ENCODE results near the gene TWSG1. TPM values are rescaled to one million over a fixed set of nuclear protein-coding genes. Genes with fewer than 3 reads are reported as not detected.
A peak's percentile ranks its signal among the peaks of the same experiment; 100 is the strongest.

Gene TWSG1
- total and polyA plus RNA-seq, 8 donors = 8.2 to 76.0 (median 23.6) TPM

DNA sequence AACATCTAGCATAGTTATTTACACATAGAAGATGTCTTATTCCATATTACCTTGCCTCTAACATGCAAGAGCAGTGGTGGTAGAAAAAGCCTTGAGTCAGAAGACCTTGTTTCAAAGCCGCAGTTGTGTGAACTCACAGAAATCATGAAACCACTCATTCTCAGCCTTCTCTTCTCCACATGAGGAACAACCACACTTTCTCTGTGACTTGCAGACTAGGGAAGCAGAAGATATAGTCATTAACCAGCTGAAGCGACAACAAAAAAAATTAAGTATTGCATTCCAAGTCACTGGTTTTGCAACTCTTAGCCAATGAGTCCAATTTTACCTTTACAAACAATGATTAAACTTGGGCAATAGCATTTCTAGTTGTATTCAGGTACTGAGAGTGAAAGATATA is 19.0 kb downstream of the TWSG1 start:
- no peak for DNase-seq
- H3K27me3 ChIP-seq = no peaks in the 10 kb centered on the region
- H3K27ac ChIP-seq = no peak overlapping the region
- H3K9me3 ChIP-seq = no peaks in the 10 kb centered on the region
- H3K4me1 ChIP-seq = peaks cover 4 to 36% (median 10%) of the 10 kb centered on the region in 4 donors
- H3K36me3 ChIP-seq = no peaks in the 10 kb centered on the region
- no peak for TF ChIP-seq EP300 (IDR thresholded peaks at IDR 0.05)
- TF ChIP-seq, protein P1, sequence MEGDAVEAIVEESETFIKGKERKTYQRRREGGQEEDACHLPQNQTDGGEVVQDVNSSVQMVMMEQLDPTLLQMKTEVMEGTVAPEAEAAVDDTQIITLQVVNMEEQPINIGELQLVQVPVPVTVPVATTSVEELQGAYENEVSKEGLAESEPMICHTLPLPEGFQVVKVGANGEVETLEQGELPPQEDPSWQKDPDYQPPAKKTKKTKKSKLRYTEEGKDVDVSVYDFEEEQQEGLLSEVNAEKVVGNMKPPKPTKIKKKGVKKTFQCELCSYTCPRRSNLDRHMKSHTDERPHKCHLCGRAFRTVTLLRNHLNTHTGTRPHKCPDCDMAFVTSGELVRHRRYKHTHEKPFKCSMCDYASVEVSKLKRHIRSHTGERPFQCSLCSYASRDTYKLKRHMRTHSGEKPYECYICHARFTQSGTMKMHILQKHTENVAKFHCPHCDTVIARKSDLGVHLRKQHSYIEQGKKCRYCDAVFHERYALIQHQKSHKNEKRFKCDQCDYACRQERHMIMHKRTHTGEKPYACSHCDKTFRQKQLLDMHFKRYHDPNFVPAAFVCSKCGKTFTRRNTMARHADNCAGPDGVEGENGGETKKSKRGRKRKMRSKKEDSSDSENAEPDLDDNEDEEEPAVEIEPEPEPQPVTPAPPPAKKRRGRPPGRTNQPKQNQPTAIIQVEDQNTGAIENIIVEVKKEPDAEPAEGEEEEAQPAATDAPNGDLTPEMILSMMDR (IDR thresholded peaks at IDR 0.05) = no peak
- TF ChIP-seq POLR2A (IDR thresholded peaks at IDR 0.05) = no peak
- no peak for TF ChIP-seq POLR2AphosphoS5 (IDR thresholded peaks at IDR 0.05)
- intact Hi-C loops (cut with DNase I; ENCODE audit: low total_unique reads) = no loop called here
- WGBS, 5 donors = 78 to 91% (median 89%) methylated on average over 2 of the region's 2 CpGs
- H3K4me3 ChIP-seq = no peak overlapping the region

DNA sequence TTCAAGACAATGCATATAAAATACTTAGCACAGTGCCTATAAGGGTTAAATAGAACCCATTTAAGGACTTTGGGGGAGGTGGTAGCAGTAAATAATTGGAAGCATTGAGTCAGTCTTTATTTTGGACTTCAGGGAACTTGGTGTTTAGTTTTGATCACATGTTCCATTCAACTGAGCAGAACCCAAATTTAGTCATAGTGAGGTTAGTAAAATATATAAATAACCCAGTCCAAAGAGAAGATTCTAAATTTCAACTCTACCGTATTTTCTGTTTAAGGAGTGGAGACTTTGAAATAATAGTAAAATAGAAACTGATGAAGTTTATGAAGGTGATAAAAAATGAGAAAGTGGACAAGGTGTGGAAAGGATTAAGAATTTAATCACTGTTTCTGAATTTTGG is 19.7 kb downstream of the TWSG1 start:
- no peaks in the 10 kb centered on the region for H3K27me3 ChIP-seq
- no peaks in the 10 kb centered on the region for H3K9me3 ChIP-seq
- H3K36me3 ChIP-seq = no peaks in the 10 kb centered on the region
- WGBS, 5 donors = 59 to 81% (median 75%) methylated on average over 1 of the region's 1 CpG
- TF ChIP-seq POLR2A (IDR thresholded peaks at IDR 0.05) = no peak
- no peak for TF ChIP-seq EP300 (IDR thresholded peaks at IDR 0.05)
- TF ChIP-seq POLR2AphosphoS5 (IDR thresholded peaks at IDR 0.05) = no peak
- TF ChIP-seq, protein P1 (IDR thresholded peaks at IDR 0.05) = no peak
- peaks cover 0 to 31% (median 5%) of the 10 kb centered on the region in 4 donors for H3K4me1 ChIP-seq
- DNase-seq = no peak
- intact Hi-C loops (cut with DNase I; ENCODE audit: low total_unique reads) = no loop called here
- no peak overlapping the region for H3K4me3 ChIP-seq
- H3K27ac ChIP-seq = no peak overlapping the region

DNA sequence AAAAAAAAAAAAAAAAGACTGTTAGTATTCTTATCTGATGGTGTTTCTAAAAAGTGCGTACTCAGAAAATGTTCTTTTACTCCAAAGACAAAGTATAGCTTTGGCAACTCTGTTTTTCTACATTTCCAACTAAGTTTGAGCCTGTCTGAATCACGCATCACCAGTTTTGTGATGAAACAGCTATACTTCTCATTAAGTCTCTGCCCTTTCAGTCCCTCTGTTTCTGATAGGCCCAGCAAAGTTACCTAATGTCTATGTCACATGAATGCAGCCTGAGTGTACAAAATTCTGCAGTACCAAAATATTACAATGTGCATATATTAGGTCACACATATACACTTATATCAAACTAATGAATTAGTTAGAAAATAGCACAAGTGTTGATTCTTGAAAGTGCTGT is 22.4 kb downstream of the TWSG1 start:
- 89 to 96% (median 95%) methylated on average over 2 of the region's 2 CpGs for WGBS, 5 donors
- H3K27me3 ChIP-seq = no peaks in the 10 kb centered on the region
- H3K36me3 ChIP-seq = peaks cover 0 to 14% (median 8%) of the 10 kb centered on the region in 4 donors
- H3K4me3 ChIP-seq = no peak overlapping the region
- no peak overlapping the region for H3K27ac ChIP-seq
- peaks cover 0 to 34% (median 9%) of the 10 kb centered on the region in 4 donors for H3K4me1 ChIP-seq
- DNase-seq = no peak
- intact Hi-C loops (cut with DNase I; ENCODE audit: low total_unique reads) = no loop called here
- TF ChIP-seq POLR2A (IDR thresholded peaks at IDR 0.05) (no peak), POLR2AphosphoS5 (IDR thresholded peaks at IDR 0.05) (no peak), EP300 (IDR thresholded peaks at IDR 0.05) (no peak)
- TF ChIP-seq, protein P1 (IDR thresholded peaks at IDR 0.05) = no peak
- H3K9me3 ChIP-seq = no peaks in the 10 kb centered on the region

DNA sequence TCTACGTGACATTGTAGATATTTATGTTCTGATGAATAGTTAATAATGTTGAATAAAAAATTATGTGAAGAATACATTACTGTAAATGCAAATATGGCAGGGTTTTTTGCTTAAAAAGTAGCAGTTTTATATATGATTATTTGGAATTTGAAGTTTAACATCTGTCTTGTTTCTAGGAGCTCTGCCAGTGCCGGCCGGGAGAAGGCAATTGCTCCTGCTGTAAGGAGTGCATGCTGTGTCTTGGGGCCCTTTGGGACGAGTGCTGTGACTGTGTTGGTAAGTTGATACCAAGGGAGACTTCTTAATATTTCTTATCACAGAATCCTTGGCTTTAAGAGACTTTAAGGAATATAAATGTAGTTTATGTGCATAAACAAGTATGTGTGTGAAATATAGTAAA is 25.2 kb downstream of the TWSG1 start:
- Histone ChIP-seq H3K36me3 (peaks cover 0 to 15% (median 8%) of the 10 kb centered on the region in 4 donors), H3K27ac (no peak overlapping the region), H3K9me3 (no peaks in the 10 kb centered on the region), H3K4me3 (no peak overlapping the region), H3K4me1 (peaks cover 0 to 50% (median 13%) of the 10 kb centered on the region in 4 donors), H3K27me3 (no peaks in the 10 kb centered on the region)
- WGBS, 5 donors = 82 to 92% (median 87%) methylated on average over 4 of the region's 4 CpGs
- intact Hi-C loops (cut with DNase I; ENCODE audit: low total_unique reads) = no loop called here
- peak in 1 of 2 donors; percentile 28 for DNase-seq
- TF ChIP-seq, protein P1 (IDR thresholded peaks at IDR 0.05) = no peak
- no peak for TF ChIP-seq POLR2AphosphoS5 (IDR thresholded peaks at IDR 0.05)
- TF ChIP-seq POLR2A (IDR thresholded peaks at IDR 0.05) = no peak
- TF ChIP-seq EP300 (IDR thresholded peaks at IDR 0.05) = no peak
